ENCODE data around the gene SLC39A10. TPM values are rescaled to one million over a fixed set of nuclear protein-coding genes. Genes with fewer than 3 reads are reported as not detected.

SLC39A10 gene
- total RNA-seq, 1 experiment from 2014 or later: 167 TPM

DNA sequence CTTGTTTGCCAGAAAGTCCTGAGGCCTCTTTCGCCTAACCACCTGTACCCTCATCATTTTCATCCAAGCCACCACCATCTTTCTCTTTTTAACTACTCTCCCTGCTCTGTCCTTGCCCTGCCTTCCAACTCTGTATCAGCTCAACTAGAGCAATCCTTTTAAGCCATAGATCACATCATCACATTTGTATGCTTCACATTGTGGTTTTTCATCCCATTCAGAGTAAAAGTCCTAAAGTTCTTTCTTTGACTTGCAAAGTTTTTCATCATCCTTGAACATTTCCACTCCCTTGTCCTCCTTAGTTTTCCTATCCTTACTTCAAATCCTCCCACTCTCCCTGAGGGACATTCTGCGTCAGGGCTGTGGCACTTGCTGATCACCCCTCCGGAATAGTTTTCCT lies 73.9 kb downstream of the SLC39A10 start (continued):
- TF ChIP-seq RELA (CRISPR knock-in tag; IDR thresholded peaks at IDR 0.05; ENCODE audit: borderline replicate concordance): no peak

DNA sequence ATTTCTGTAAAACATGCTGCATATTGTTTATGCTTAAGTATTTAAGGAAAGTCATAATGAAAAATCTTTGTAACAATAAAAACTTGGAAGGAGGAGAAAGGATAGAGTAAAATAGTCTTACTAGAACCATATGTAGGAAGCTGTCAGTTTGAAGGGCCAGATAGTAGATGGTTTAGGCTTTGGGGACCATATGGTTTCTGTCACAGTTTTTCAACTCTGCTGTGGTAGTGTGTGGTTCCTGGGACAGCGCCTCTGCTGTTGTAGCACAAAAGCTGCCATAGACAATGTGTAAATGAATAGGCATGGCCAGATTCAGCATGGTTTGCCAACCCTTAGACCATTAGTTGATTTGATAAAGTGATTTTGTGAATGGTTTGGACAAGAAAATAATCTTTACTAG lies 75.5 kb downstream of the SLC39A10 start:
- no peak for DNase-seq (ENCODE audit: low spot score)
- no peaks in the 10 kb centered on the region for H3K4me1 Mint-ChIP-seq
- no peak overlapping the region for H3K27ac Mint-ChIP-seq
- TF ChIP-seq ZNF232 (CRISPR knock-in tag; IDR thresholded peaks at IDR 0.05) (no peak), SMAD3 (CRISPR knock-in tag; IDR thresholded peaks at IDR 0.05; ENCODE audit: borderline replicate concordance) (no peak), ZNF219 (CRISPR knock-in tag; IDR thresholded peaks at IDR 0.05; ENCODE audit: borderline replicate concordance) (no peak), MYBL2 (CRISPR knock-in tag; IDR thresholded peaks at IDR 0.05) (no peak)
- TF ChIP-seq, protein P1, sequence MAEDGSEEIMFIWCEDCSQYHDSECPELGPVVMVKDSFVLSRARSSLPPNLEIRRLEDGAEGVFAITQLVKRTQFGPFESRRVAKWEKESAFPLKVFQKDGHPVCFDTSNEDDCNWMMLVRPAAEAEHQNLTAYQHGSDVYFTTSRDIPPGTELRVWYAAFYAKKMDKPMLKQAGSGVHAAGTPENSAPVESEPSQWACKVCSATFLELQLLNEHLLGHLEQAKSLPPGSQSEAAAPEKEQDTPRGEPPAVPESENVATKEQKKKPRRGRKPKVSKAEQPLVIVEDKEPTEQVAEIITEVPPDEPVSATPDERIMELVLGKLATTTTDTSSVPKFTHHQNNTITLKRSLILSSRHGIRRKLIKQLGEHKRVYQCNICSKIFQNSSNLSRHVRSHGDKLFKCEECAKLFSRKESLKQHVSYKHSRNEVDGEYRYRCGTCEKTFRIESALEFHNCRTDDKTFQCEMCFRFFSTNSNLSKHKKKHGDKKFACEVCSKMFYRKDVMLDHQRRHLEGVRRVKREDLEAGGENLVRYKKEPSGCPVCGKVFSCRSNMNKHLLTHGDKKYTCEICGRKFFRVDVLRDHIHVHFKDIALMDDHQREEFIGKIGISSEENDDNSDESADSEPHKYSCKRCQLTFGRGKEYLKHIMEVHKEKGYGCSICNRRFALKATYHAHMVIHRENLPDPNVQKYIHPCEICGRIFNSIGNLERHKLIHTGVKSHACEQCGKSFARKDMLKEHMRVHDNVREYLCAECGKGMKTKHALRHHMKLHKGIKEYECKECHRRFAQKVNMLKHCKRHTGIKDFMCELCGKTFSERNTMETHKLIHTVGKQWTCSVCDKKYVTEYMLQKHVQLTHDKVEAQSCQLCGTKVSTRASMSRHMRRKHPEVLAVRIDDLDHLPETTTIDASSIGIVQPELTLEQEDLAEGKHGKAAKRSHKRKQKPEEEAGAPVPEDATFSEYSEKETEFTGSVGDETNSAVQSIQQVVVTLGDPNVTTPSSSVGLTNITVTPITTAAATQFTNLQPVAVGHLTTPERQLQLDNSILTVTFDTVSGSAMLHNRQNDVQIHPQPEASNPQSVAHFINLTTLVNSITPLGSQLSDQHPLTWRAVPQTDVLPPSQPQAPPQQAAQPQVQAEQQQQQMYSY (CRISPR knock-in tag; IDR thresholded peaks at IDR 0.05): no peak
- TF ChIP-seq, protein P2, sequence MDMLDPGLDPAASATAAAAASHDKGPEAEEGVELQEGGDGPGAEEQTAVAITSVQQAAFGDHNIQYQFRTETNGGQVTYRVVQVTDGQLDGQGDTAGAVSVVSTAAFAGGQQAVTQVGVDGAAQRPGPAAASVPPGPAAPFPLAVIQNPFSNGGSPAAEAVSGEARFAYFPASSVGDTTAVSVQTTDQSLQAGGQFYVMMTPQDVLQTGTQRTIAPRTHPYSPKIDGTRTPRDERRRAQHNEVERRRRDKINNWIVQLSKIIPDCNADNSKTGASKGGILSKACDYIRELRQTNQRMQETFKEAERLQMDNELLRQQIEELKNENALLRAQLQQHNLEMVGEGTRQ (CRISPR knock-in tag; IDR thresholded peaks at IDR 0.05): no peak
- no peaks in the 10 kb centered on the region for H3K27me3 Mint-ChIP-seq (ENCODE audit: low read depth)
- no peak for ATAC-seq
- CTCF ChIA-PET: no interaction called here
- POLR2A ChIA-PET: interaction anchor here (0.6 kb wide), 1 partner anchor 185 kb away, joined by 6 read pairs; no protein-coding TSS in a partner anchor
- peaks cover 52% of the 10 kb centered on the region for H3K36me3 Mint-ChIP-seq
- no peak overlapping the region for H3K4me3 Mint-ChIP-seq
- H3K9me3 Mint-ChIP-seq: no peaks in the 10 kb centered on the region

DNA sequence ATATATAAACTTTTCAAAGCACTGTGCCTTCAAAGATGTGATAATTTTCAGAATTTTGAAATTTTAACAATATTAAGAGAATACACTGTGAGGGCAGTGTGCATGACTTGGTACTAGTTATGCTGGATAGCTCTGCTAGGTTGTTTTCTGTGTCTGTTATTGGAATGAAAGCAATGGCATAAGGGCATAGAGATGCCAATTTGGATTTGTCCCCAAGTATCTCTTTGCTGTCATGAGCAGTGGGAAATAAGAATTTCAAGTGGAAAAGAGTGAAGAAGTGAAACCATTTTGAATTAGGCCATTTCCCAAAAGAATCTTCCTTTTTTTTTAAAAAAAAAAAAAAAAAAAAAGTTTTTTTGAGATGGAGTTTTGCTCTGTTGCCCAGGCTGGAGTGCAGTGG lies 76.8 kb downstream of the SLC39A10 start:
- ChIA-PET POLR2A (no interaction called here), CTCF (no interaction called here)
- no peaks in the 10 kb centered on the region for H3K4me1 Mint-ChIP-seq
- no peaks in the 10 kb centered on the region for H3K9me3 Mint-ChIP-seq
- no peak overlapping the region for H3K27ac Mint-ChIP-seq
- peaks cover 48% of the 10 kb centered on the region for H3K36me3 Mint-ChIP-seq
- DNase-seq (ENCODE audit: low spot score) (no peak), ATAC-seq (no peak)
- no peaks in the 10 kb centered on the region for H3K27me3 Mint-ChIP-seq (ENCODE audit: low read depth)
- no peak overlapping the region for H3K4me3 Mint-ChIP-seq
- TF ChIP-seq NFATC4 (CRISPR knock-in tag; IDR thresholded peaks at IDR 0.05): no peak

DNA sequence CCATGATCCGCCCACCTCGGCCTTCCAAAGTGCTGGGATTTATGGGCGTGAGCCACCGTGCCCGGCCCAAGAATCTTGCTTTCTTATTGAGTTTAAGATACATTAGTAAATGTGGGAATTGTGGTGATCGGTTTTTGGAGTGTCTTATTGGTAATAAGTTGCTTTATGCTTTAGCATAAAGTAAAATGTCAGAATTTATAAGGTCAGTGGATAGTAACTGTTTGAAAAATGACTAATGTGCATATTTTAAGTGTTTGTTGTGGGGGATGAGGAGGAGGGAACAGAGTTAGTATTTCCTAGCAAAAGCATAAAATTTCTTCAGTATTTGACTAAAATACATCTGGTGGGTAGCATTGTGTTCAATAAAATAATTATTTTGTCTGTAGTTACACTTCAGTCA lies 77.4 kb downstream of the SLC39A10 start:
- no peak for DNase-seq (ENCODE audit: low spot score)
- H3K36me3 Mint-ChIP-seq: peaks cover 48% of the 10 kb centered on the region
- ChIA-PET CTCF (no interaction called here), POLR2A (no interaction called here)
- H3K27me3 Mint-ChIP-seq (ENCODE audit: low read depth): no peaks in the 10 kb centered on the region
- H3K9me3 Mint-ChIP-seq: no peaks in the 10 kb centered on the region
- no peaks in the 10 kb centered on the region for H3K4me1 Mint-ChIP-seq
- no peak overlapping the region for H3K4me3 Mint-ChIP-seq
- ATAC-seq: no peak
- H3K27ac Mint-ChIP-seq: no peak overlapping the region
- TF ChIP-seq ZNF416 (CRISPR knock-in tag; IDR thresholded peaks at IDR 0.05) (no peak), MXD4 (CRISPR knock-in tag; IDR thresholded peaks at IDR 0.05; ENCODE audit: borderline replicate concordance) (no peak), FOXK1 (CRISPR knock-in tag; IDR thresholded peaks at IDR 0.05) (no peak), KAT7 (CRISPR knock-in tag; IDR thresholded peaks at IDR 0.05; ENCODE audit: borderline replicate concordance) (no peak), NR3C1 (CRISPR knock-in tag; conservative IDR thresholded peaks at IDR 0.05; ENCODE audit: low read depth) (no peak), GTF2I (CRISPR knock-in tag; conservative IDR thresholded peaks at IDR 0.05) (no peak), JUN (CRISPR knock-in tag; IDR thresholded peaks at IDR 0.05) (no peak), NR2C2 (CRISPR knock-in tag; IDR thresholded peaks at IDR 0.05) (no peak), ZNF219 (CRISPR knock-in tag; IDR thresholded peaks at IDR 0.05; ENCODE audit: borderline replicate concordance) (no peak)
- TF ChIP-seq, protein P3, sequence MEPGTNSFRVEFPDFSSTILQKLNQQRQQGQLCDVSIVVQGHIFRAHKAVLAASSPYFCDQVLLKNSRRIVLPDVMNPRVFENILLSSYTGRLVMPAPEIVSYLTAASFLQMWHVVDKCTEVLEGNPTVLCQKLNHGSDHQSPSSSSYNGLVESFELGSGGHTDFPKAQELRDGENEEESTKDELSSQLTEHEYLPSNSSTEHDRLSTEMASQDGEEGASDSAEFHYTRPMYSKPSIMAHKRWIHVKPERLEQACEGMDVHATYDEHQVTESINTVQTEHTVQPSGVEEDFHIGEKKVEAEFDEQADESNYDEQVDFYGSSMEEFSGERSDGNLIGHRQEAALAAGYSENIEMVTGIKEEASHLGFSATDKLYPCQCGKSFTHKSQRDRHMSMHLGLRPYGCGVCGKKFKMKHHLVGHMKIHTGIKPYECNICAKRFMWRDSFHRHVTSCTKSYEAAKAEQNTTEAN (CRISPR knock-in tag; IDR thresholded peaks at IDR 0.05): no peak
- TF ChIP-seq, protein P4, sequence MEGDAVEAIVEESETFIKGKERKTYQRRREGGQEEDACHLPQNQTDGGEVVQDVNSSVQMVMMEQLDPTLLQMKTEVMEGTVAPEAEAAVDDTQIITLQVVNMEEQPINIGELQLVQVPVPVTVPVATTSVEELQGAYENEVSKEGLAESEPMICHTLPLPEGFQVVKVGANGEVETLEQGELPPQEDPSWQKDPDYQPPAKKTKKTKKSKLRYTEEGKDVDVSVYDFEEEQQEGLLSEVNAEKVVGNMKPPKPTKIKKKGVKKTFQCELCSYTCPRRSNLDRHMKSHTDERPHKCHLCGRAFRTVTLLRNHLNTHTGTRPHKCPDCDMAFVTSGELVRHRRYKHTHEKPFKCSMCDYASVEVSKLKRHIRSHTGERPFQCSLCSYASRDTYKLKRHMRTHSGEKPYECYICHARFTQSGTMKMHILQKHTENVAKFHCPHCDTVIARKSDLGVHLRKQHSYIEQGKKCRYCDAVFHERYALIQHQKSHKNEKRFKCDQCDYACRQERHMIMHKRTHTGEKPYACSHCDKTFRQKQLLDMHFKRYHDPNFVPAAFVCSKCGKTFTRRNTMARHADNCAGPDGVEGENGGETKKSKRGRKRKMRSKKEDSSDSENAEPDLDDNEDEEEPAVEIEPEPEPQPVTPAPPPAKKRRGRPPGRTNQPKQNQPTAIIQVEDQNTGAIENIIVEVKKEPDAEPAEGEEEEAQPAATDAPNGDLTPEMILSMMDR (IDR thresholded peaks at IDR 0.05): no peak
- TF ChIP-seq, protein P5, sequence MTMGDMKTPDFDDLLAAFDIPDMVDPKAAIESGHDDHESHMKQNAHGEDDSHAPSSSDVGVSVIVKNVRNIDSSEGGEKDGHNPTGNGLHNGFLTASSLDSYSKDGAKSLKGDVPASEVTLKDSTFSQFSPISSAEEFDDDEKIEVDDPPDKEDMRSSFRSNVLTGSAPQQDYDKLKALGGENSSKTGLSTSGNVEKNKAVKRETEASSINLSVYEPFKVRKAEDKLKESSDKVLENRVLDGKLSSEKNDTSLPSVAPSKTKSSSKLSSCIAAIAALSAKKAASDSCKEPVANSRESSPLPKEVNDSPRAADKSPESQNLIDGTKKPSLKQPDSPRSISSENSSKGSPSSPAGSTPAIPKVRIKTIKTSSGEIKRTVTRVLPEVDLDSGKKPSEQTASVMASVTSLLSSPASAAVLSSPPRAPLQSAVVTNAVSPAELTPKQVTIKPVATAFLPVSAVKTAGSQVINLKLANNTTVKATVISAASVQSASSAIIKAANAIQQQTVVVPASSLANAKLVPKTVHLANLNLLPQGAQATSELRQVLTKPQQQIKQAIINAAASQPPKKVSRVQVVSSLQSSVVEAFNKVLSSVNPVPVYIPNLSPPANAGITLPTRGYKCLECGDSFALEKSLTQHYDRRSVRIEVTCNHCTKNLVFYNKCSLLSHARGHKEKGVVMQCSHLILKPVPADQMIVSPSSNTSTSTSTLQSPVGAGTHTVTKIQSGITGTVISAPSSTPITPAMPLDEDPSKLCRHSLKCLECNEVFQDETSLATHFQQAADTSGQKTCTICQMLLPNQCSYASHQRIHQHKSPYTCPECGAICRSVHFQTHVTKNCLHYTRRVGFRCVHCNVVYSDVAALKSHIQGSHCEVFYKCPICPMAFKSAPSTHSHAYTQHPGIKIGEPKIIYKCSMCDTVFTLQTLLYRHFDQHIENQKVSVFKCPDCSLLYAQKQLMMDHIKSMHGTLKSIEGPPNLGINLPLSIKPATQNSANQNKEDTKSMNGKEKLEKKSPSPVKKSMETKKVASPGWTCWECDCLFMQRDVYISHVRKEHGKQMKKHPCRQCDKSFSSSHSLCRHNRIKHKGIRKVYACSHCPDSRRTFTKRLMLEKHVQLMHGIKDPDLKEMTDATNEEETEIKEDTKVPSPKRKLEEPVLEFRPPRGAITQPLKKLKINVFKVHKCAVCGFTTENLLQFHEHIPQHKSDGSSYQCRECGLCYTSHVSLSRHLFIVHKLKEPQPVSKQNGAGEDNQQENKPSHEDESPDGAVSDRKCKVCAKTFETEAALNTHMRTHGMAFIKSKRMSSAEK (CRISPR knock-in tag; IDR thresholded peaks at IDR 0.05; ENCODE audit: borderline replicate concordance): no peak
